Measurements from ENCODE around the gene ACTG1. TPM values are rescaled to one million over a fixed set of nuclear protein-coding genes. Genes with fewer than 3 reads are reported as not detected.

Gene ACTG1
- total RNA-seq, 1 donor from 2014 or later, result 3,444 TPM

- DNase-seq (ENCODE audit: low read depth in 2 of 2), result no peak
These were observed 46.7 kb downstream of the ACTG1 start for GRCh38 chr17:81465910-81466309.

DNA sequence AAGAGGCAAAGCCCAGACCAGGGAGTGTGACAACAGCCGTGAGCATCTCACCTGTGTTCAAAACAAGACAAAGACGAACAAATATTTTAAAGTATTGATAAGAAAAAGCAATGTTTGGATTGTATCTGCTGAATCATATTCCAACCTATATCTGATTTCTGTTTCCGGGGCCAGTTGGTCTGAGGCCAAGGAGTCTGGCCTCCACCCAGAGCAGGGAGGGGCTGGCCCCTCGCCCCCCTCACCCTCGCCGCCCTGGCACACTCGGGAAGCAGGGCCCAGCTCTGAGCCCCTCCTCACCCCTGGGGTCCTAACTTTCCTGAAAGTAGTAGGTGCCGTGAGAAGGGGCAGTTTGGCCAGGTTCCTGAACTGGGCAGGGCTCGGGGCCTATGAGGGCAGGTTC lies 48.0 kb downstream of the ACTG1 start:
- no peak for DNase-seq (ENCODE audit: low read depth in 2 of 2)

DNA sequence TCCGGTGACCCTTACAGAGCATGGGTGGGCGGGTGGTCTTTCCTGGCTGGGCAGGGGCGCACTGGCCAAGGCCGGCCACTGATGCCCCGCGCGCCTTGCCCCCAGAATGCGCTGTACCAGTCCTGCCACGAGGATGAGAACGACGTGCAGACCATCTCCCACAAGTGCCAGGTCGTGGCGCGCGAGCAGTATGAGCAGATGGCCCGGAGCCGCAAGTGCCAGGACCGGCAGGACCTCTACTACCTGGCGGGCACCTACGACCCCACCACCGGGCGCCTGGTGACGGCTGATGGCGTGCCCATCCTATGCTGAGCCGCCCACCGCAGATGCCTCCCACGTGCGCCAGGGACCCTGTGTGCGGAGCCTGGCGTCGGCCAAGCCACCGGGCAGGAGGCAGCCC lies 49.1 kb downstream of the ACTG1 start:
- DNase-seq (ENCODE audit: low read depth in 2 of 2), result no peak

DNA sequence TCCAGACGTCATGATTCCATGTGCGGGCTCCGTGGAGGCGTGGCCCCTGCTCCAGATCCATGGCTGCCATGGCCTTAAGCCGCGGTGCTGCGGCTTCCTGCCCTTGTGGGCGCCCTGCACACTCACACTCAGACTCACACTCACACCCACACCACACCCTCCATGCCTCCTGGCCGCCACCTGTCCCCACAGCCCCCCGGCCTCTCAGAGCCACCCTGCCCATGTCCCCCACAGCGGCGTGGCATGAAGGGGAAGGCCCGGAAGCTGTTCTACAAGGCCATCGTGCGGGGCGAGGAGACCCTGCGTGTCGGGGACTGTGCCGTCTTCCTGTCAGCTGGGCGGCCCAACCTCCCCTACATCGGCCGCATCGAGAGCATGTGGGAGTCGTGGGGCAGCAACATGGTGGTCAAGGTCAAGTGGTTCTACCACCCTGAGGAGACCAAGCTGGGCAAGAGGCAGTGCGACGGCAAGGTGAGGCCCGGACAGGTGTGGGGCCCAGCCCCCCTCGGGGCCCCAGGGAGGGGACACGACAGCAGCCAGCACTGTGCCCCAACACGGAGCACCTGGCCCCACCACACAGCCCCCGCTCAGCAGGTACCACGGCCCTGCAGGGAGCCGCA lies 50.0 kb downstream of the ACTG1 start:
- no peak for DNase-seq (ENCODE audit: low read depth in 2 of 2)

GRCh38 chr17:81461607-81462500 lies 50.7 kb downstream of the ACTG1 start:
- DNase-seq (ENCODE audit: low read depth in 2 of 2), result no peak

GRCh38 chr17:81460856-81461460 lies 51.6 kb downstream of the ACTG1 start:
- no peak for DNase-seq (ENCODE audit: low read depth in 2 of 2)

Other genes starting within 250 kb of the ACTG1 start
- gene SLC38A10, start 217.5 kb downstream of the ACTG1 start, total RNA-seq, result 40.3 and 52.0 TPM in 2 replicates
- 2.6 TPM in 2 replicates for gene BAHCC1, start 117.3 kb downstream of the ACTG1 start, total RNA-seq
- gene FSCN2, start 15.6 kb upstream of the ACTG1 start, total RNA-seq, result 0.20 and 0.44 TPM in 2 replicates
- gene FAAP100, start 39.6 kb upstream of the ACTG1 start, total RNA-seq, result 10.0 and 13.9 TPM in 2 replicates
- 51.2 and 61.5 TPM in 2 replicates for gene NPLOC4, start 124.3 kb upstream of the ACTG1 start, total RNA-seq
- 0.22 and 0.99 TPM in 2 replicates for gene TSPAN10, start 124.4 kb upstream of the ACTG1 start, total RNA-seq
- gene PDE6G, start 143.7 kb upstream of the ACTG1 start, total RNA-seq, result 1.1 and 4.8 TPM in 2 replicates
- 21.4 and 30.4 TPM in 2 replicates for gene OXLD1, start 153.8 kb upstream of the ACTG1 start, total RNA-seq
- gene CCDC137, start 153.9 kb upstream of the ACTG1 start, total RNA-seq, result 5.7 and 6.9 TPM in 2 replicates
- 28.6 and 29.4 TPM in 2 replicates for gene ARL16, start 171.0 kb upstream of the ACTG1 start, total RNA-seq
- gene HGS, start 171.2 kb upstream of the ACTG1 start, total RNA-seq, result 43.2 and 45.2 TPM in 2 replicates
- gene MRPL12, start 190.6 kb upstream of the ACTG1 start, total RNA-seq, result 7.8 and 8.7 TPM in 2 replicates
- gene SLC25A10, start 199.5 kb upstream of the ACTG1 start, total RNA-seq, result 6.7 and 11.8 TPM in 2 replicates

All from lung microvascular endothelial cell (primary cell).